ENCODE measurements around the gene IL22RA1.

Gene IL22RA1

DNA sequence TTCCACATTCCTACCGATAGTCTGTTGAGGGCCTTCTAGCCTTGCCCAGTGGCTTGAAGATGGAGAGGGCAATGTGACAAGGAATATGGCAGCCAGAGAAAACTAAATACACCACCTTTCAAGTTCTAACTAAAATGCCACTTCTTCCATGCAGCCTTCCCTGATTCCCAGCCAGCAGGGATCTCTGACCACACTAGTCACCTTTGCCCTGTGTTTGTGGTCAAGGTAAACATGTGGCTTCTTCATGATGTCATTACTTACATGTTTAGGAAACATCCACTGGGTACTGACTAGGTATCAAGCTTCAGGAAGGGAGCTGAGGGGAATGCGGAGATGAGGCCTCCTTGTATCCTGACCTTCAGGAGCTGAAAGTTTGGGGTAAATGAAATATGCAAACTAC, 22.6 kb upstream of the IL22RA1 start:
- no peak for TF ChIP-seq ZFX (IDR thresholded peaks at IDR 0.05)
- no peak overlapping the region for H3K27ac ChIP-seq

GRCh38 chr1:24164004-24164403, 21.1 kb upstream of the IL22RA1 start:
- H3K27ac ChIP-seq = no peak overlapping the region
- TF ChIP-seq, protein P1, sequence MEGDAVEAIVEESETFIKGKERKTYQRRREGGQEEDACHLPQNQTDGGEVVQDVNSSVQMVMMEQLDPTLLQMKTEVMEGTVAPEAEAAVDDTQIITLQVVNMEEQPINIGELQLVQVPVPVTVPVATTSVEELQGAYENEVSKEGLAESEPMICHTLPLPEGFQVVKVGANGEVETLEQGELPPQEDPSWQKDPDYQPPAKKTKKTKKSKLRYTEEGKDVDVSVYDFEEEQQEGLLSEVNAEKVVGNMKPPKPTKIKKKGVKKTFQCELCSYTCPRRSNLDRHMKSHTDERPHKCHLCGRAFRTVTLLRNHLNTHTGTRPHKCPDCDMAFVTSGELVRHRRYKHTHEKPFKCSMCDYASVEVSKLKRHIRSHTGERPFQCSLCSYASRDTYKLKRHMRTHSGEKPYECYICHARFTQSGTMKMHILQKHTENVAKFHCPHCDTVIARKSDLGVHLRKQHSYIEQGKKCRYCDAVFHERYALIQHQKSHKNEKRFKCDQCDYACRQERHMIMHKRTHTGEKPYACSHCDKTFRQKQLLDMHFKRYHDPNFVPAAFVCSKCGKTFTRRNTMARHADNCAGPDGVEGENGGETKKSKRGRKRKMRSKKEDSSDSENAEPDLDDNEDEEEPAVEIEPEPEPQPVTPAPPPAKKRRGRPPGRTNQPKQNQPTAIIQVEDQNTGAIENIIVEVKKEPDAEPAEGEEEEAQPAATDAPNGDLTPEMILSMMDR (conservative IDR thresholded peaks at IDR 0.05) = no peak
- no peak for TF ChIP-seq ZFX (IDR thresholded peaks at IDR 0.05)

DNA sequence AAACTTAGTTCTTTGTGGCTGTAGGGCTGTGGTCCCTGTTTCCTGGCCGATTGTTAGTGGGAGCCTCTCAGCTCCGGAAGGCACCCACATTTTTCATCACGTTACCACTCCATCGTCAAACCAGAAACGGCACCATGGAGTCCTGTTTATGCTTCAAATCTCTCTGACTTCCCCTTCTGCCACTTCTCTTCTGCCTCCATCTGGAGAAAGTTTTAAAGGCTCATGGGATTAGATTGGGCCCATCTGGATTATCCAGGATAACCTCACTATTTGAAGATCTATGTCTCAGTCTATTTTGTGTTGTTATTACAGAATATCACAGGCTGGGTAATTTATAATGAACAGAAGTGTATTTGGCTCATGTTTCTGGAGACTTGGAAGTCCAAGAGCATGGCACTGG, 19.3 kb upstream of the IL22RA1 start:
- TF ChIP-seq, protein P1 (conservative IDR thresholded peaks at IDR 0.05) = no peak
- TF ChIP-seq ZFX (IDR thresholded peaks at IDR 0.05) = no peak
- peak overlapping the region; percentile 76; the same call in 1 of the 2 replicates for H3K27ac ChIP-seq

DNA sequence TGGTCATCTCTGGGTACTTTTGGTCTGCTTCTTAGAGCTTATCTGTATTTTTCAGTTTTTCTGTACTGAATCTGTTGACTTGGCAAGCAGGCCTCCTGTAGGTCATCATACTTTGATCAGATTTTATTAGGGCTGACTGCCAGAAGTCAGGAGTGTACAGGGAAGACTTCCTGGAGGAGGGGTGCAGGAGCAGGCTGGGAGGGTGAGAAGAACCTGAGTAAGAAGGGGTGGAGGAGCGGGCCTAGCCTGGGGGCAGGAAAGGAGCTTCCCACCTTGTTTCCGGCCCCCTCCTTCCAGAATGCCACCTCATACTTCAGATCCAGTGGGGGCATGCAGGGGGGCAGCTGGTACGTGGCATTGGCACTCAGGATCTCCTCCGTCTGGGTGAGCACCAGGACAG, 18.3 kb upstream of the IL22RA1 start:
- no peak for TF ChIP-seq ZFX (IDR thresholded peaks at IDR 0.05)
- TF ChIP-seq, protein P1 (conservative IDR thresholded peaks at IDR 0.05) = no peak
- H3K27ac ChIP-seq = peak overlapping the region; percentile 76

DNA sequence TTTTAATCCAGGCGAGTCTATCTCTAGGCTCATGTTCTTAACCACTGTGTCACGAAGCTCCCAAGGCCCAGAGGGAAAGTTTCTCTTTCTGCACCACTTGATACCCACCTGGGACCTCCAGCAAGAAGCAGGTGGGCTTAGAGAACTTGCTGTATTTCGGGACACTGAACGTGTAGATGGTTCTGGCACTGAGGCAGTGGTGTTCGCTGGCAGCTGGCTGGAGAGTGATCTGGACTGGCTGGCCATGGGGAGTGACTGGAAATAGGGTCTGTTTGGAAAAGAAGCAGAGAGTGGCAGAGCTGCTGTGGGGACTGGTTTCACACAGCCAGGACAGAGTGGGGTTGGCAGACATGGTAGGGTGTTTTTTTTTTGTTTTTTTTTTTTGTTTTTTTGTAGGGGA, 16.4 kb upstream of the IL22RA1 start:
- TF ChIP-seq, protein P1 (conservative IDR thresholded peaks at IDR 0.05) = no peak
- no peak for TF ChIP-seq ZFX (IDR thresholded peaks at IDR 0.05)
- no peak overlapping the region for H3K27ac ChIP-seq

DNA sequence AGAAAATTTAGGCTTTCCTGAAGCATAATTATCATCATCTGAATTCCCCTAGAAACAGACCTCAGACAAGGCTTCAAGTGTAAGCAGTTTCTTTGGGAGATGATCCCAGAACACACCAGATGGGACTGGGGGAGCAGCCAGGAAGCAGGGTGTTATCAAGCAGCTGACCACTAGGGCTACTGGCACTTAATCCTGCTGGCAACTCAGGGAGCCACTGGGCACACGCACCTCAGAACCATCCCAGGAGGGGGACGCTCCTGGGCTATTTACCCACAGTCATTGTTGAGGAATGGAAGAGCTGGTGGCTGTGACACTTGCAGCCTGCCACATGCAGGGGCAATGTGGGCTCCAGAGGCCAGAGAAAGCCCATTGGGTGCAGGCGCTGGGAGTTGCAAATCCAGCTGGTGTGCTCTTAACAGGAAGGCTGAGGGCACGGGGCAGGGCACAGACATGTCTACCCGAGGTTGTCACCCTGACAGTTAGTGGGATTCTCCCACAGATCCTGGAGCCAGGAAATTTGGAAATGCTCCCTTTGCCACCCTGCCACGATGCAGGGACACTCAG, 15.1 kb upstream of the IL22RA1 start:
- H3K27ac ChIP-seq = no peak overlapping the region
- TF ChIP-seq, protein P1 (conservative IDR thresholded peaks at IDR 0.05) = no peak; the same call in 1 of the 2 replicates
- no peak for TF ChIP-seq ZFX (IDR thresholded peaks at IDR 0.05)

GRCh38 chr1:24156542-24157260, 13.8 kb upstream of the IL22RA1 start:
- H3K27ac ChIP-seq = no peak overlapping the region
- TF ChIP-seq ZFX (IDR thresholded peaks at IDR 0.05) = no peak

- TF ChIP-seq, protein P1 (conservative IDR thresholded peaks at IDR 0.05) = no peak; the same call in 1 of the 2 replicates
- no peak for TF ChIP-seq ZFX (IDR thresholded peaks at IDR 0.05)
- no peak overlapping the region for H3K27ac ChIP-seq
Observed at GRCh38 chr1:24155011-24155782, 12.3 kb upstream of the IL22RA1 start.

All from C4-2B (cell line).